Glutamatergic neuron (in vitro differentiated cells): ENCODE results near the gene TELO2. TPM values are rescaled to one million over a fixed set of nuclear protein-coding genes. Genes with fewer than 3 reads are reported as not detected.

ENCODE experiments used
- total RNA-seq: library from RNA; stranded (reverse); fragmentation: NEBNext Ultra II Directional; extraction: Animal tissue kit (Norgen Biotek cat#: 25700); gene quantifications from one replicate; pipeline ENCODE4 v1.2.1, GENCODE V29; 2021; ENCODE audit not compliant: unreplicated experiment

TELO2 gene
- total RNA-seq, 1 donor from 2014 or later, result 101 TPM

Other genes starting within 250 kb of the TELO2 start
- not detected for gene TPSD1, start 237.3 kb upstream of the TELO2 start, total RNA-seq
- 256 TPM for gene UBE2I, start 183.7 kb upstream of the TELO2 start, total RNA-seq
- 26.7 TPM for gene BAIAP3, start 159.7 kb upstream of the TELO2 start, total RNA-seq
- 52.5 TPM for gene TSR3, start 141.5 kb upstream of the TELO2 start, total RNA-seq
- gene GNPTG, start 141.4 kb upstream of the TELO2 start, total RNA-seq, result 50.5 TPM
- 30.7 TPM for gene UNKL, start 78.7 kb upstream of the TELO2 start, total RNA-seq
- 10.4 TPM for gene UQCC4, start 72.6 kb upstream of the TELO2 start, total RNA-seq
- not detected for gene PERCC1, start 62.3 kb upstream of the TELO2 start, total RNA-seq
- gene CCDC154, start 48.8 kb upstream of the TELO2 start, total RNA-seq, result 4.2 TPM
- gene CLCN7, start 18.3 kb upstream of the TELO2 start, total RNA-seq, result 118 TPM
- gene PTX4, start 4.4 kb upstream of the TELO2 start, total RNA-seq, result 2.2 TPM
- gene TMEM204, start 40.3 kb downstream of the TELO2 start, total RNA-seq, result 0.22 TPM
- gene IFT140, start 118.7 kb downstream of the TELO2 start, total RNA-seq, result 33.4 TPM
- gene CRAMP1, start 119.0 kb downstream of the TELO2 start, total RNA-seq, result 52.4 TPM
- gene JPT2, start 184.9 kb downstream of the TELO2 start, total RNA-seq, result 72.9 TPM
- 281 TPM for gene MAPK8IP3, start 212.8 kb downstream of the TELO2 start, total RNA-seq